Endothelial cell (in vitro differentiated cells): ENCODE measurements around the gene PTPRN2. TPM values are rescaled to one million over a fixed set of nuclear protein-coding genes. Genes with fewer than 3 reads are reported as not detected.
"Not testable (repeated sequence)": the region's sequence is repeated elsewhere in the genome, so short reads cannot be mapped to it uniquely, and the experiment has no call there.

Experiments used
- DNase-seq: peaks from one replicate; pipeline ENCODE4 v3.0.0; 2021; ENCODE audit warnings: low spot score
- H3K27ac Mint-ChIP-seq: one replicate; pipeline ENCODE4 v1.8.0; 2021; ENCODE audit warnings: mixed read lengths, inconsistent platforms; ENCODE audit not compliant: unreplicated experiment
- H3K27me3 Mint-ChIP-seq: one replicate; pipeline ENCODE4 v1.8.0; 2021; ENCODE audit warnings: mild to moderate bottlenecking, moderate library complexity, mixed read lengths, inconsistent platforms; ENCODE audit not compliant: unreplicated experiment
- H3K36me3 Mint-ChIP-seq: one replicate; pipeline ENCODE4 v1.8.0; 2021; ENCODE audit warnings: mild to moderate bottlenecking, low read depth, mixed read lengths, inconsistent platforms; ENCODE audit not compliant: unreplicated experiment
- H3K4me1 Mint-ChIP-seq: one replicate; pipeline ENCODE4 v1.8.0; 2021; ENCODE audit warnings: mild to moderate bottlenecking, mixed read lengths, inconsistent platforms; ENCODE audit not compliant: unreplicated experiment
- H3K4me3 Mint-ChIP-seq: one replicate; pipeline ENCODE4 v1.8.0; 2021; ENCODE audit warnings: mild to moderate bottlenecking, mixed read lengths, inconsistent platforms; ENCODE audit not compliant: unreplicated experiment
- H3K9me3 Mint-ChIP-seq: one replicate; pipeline ENCODE4 v1.8.0; 2021; ENCODE audit warnings: mixed read lengths, inconsistent platforms; ENCODE audit not compliant: unreplicated experiment
- CTCF ChIP-seq: fragments of 200-600 bp; sonication (generic); IDR thresholded peaks from one replicate; pipeline ENCODE4 v1.5.0; 2021; ENCODE audit warnings: antibody characterized with exemption; ENCODE audit not compliant: unreplicated experiment
- total RNA-seq: library from RNA; stranded (reverse); fragmentation: NEBNext Ultra II Directional; extraction: Animal tissue kit (Norgen Biotek cat#: 25700); gene quantifications from one replicate; pipeline ENCODE4 v1.2.1, GENCODE V29; 2021; ENCODE audit not compliant: unreplicated experiment

Gene PTPRN2
- total RNA-seq, 1 donor from 2014 or later = 0.18 TPM

GRCh38 chr7:158049271-158049670 is 538.4 kb downstream of the PTPRN2 start:
- Mint-ChIP-seq H3K4me1 (no peaks in the 10 kb centered on the region), H3K27ac (no peak overlapping the region), H3K9me3 (peaks cover 46% of the 10 kb centered on the region), H3K4me3 (no peak overlapping the region), H3K27me3 (peaks cover 10% of the 10 kb centered on the region), H3K36me3 (peaks cover 27% of the 10 kb centered on the region)
- no peak for TF ChIP-seq CTCF
- no peak for DNase-seq

GRCh38 chr7:158048569-158048968 is 539.1 kb downstream of the PTPRN2 start:
- no peaks in the 10 kb centered on the region for H3K4me1 Mint-ChIP-seq
- H3K27me3 Mint-ChIP-seq = peaks cover 10% of the 10 kb centered on the region
- no peak overlapping the region for H3K4me3 Mint-ChIP-seq
- peaks cover 41% of the 10 kb centered on the region for H3K9me3 Mint-ChIP-seq
- DNase-seq = no peak
- peaks cover 20% of the 10 kb centered on the region for H3K36me3 Mint-ChIP-seq
- no peak overlapping the region for H3K27ac Mint-ChIP-seq
- no peak for TF ChIP-seq CTCF

- Mint-ChIP-seq H3K9me3 (peaks cover 36% of the 10 kb centered on the region), H3K4me3 (no peak overlapping the region), H3K27ac (no peak overlapping the region), H3K36me3 (peaks cover 13% of the 10 kb centered on the region), H3K4me1 (no peaks in the 10 kb centered on the region), H3K27me3 (peaks cover 7% of the 10 kb centered on the region)
- TF ChIP-seq CTCF = no peak
- no peak for DNase-seq
Observed at GRCh38 chr7:158047391-158048059, 540.1 kb downstream of the PTPRN2 start.

- H3K27me3 Mint-ChIP-seq, DNase-seq, H3K36me3 Mint-ChIP-seq, H3K27ac Mint-ChIP-seq, H3K4me1 Mint-ChIP-seq, H3K4me3 Mint-ChIP-seq: not testable (repeated sequence)
- H3K9me3 Mint-ChIP-seq = peaks cover 36% of the 10 kb centered on the region
Observed at GRCh38 chr7:158046246-158046645, 541.4 kb downstream of the PTPRN2 start.

- peaks cover 37% of the 10 kb centered on the region for H3K9me3 Mint-ChIP-seq
Observed at GRCh38 chr7:158044482-158044823, 543.2 kb downstream of the PTPRN2 start.

More at GRCh38 chr7:158044482-158044823, 543.2 kb downstream of the PTPRN2 start:
- H3K27ac Mint-ChIP-seq = no peak overlapping the region
- DNase-seq = no peak
- H3K36me3 Mint-ChIP-seq = peaks cover 11% of the 10 kb centered on the region
- H3K27me3 Mint-ChIP-seq = peaks cover 1% of the 10 kb centered on the region
- no peaks in the 10 kb centered on the region for H3K4me1 Mint-ChIP-seq
- H3K4me3 Mint-ChIP-seq = no peak overlapping the region
- TF ChIP-seq CTCF = no peak
